DOHH2 (cell line): ENCODE results near the gene PLXNA2.

Experiments
- EZH2phosphoT487 ChIP-seq: fragments of 200-600 bp; sonication (generic); IDR thresholded peaks from 2 replicates; pipeline ENCODE4 v1.6.1; 2017; ENCODE audit warnings: borderline replicate concordance, mild to moderate bottlenecking, antibody characterized with exemption, low read length, moderate library complexity, mixed read lengths
- TF ChIP-seq, protein P1 (sequence below): fragments of 200-600 bp; sonication (generic); IDR thresholded peaks from one replicate; pipeline ENCODE4 v1.5.1; 2014; ENCODE audit warnings: antibody characterized with exemption, mild to moderate bottlenecking, low read depth, low read length; ENCODE audit not compliant: poor library complexity, severe bottlenecking

DNA sequence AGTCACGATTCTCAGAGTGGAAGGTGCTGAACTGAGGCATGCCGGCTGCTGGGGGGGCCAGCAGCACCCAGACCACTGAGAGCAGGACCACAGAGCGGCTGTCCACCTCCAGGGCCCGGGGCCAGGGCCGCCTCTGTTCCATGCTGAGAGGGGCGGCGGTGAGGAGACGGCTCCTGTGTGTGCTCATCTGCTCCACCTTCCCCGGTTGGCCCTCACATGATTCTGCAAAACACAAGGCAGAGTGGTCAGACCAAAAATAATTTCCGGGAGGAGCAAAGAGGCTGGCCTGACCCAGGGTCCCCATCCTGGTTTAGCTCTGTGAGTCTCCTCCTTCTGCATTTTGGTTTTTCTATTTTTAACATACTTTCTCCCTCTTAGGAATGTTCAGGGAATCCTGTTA, 26.4 kb downstream of the PLXNA2 start:
- no peak for TF ChIP-seq EZH2phosphoT487
- TF ChIP-seq, protein P1, sequence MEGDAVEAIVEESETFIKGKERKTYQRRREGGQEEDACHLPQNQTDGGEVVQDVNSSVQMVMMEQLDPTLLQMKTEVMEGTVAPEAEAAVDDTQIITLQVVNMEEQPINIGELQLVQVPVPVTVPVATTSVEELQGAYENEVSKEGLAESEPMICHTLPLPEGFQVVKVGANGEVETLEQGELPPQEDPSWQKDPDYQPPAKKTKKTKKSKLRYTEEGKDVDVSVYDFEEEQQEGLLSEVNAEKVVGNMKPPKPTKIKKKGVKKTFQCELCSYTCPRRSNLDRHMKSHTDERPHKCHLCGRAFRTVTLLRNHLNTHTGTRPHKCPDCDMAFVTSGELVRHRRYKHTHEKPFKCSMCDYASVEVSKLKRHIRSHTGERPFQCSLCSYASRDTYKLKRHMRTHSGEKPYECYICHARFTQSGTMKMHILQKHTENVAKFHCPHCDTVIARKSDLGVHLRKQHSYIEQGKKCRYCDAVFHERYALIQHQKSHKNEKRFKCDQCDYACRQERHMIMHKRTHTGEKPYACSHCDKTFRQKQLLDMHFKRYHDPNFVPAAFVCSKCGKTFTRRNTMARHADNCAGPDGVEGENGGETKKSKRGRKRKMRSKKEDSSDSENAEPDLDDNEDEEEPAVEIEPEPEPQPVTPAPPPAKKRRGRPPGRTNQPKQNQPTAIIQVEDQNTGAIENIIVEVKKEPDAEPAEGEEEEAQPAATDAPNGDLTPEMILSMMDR: no peak
